PFSK-1 (cell line): Measurements from ENCODE around the gene HDGFL2.

Experiments
- FOXP2 ChIP-seq: optimal IDR thresholded peaks from 2 replicates; pipeline ENCODE3; 2011; ENCODE audit warnings: borderline replicate concordance, control low read depth, inconsistent platforms; ENCODE audit not compliant: insufficient read depth; ENCODE audit errors: extremely low read length, extremely low read depth
- POLR2AphosphoS5 ChIP-seq: IDR thresholded peaks from 2 replicates; pipeline ENCODE4 v1.6.1; 2012; ENCODE audit warnings: low read depth, mild to moderate bottlenecking, control low read depth, low read length, moderate library complexity
- SIN3A ChIP-seq: IDR thresholded peaks from 2 replicates; pipeline ENCODE4 v1.6.1; 2012; ENCODE audit warnings: mild to moderate bottlenecking, low read length, moderate library complexity, borderline replicate concordance; ENCODE audit not compliant: insufficient read depth
- TAF1 ChIP-seq: IDR thresholded peaks from 2 replicates; pipeline ENCODE4 v1.6.1; 2012; ENCODE audit warnings: low read length, control low read depth, borderline replicate concordance; ENCODE audit not compliant: insufficient read depth
- TF ChIP-seq, protein P1 (sequence below), 2 experiments: IDR thresholded peaks; 2 replicates each; pipeline versions ENCODE4 v1.6.1 to v1.8.0; 2011 to 2012; ENCODE audit warnings: low read depth in 2 of 2, low read length in 2 of 2, control low read depth in 1 of 2, inconsistent platforms in 1 of 2, mild to moderate bottlenecking in 1 of 2, moderate library complexity in 1 of 2; ENCODE audit not compliant: insufficient read depth in 1 of 2

HDGFL2 gene

DNA sequence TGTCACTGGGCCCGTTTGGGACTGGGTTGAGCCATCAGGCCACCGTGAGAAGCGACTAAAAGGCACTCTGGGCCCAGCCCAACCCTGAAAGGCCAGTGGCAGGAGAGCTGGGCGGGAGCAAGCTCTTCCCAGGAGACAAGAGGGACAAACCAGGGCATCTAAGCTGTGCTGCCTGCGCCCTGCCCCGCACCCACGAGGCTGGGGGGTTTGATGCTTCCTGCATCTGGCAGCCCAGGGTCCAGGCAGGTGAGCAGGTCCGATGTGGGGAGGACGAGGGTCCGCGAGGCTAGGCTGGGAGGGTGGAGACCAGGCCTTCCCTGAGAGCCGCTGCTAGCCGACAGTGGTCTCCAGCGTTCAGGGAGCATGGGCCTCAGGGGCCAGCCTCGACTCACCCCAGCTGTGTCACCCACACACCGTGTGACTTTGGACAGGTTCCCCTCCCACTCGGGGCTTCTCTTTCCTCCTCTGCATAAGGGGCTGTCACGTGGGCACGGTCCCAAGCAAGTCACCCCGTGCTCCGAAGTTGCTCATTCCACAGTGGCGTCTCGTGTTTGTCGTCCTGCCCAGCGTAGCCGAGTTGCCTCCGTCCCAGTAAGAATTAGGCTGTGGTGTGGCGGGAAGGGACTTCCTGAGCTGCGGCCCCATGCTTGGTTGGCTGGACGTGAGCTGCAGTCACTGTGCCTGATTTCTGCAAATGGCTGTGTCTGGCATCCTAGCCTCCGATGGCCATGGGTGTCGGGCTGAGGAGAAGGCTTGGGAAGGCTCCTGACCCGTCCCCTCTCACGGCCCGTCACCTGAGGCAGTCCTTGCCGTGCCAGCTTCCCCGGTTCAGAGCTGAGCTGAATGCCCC lies 30.4 kb downstream of the HDGFL2 start:
- TF ChIP-seq, protein P1, sequence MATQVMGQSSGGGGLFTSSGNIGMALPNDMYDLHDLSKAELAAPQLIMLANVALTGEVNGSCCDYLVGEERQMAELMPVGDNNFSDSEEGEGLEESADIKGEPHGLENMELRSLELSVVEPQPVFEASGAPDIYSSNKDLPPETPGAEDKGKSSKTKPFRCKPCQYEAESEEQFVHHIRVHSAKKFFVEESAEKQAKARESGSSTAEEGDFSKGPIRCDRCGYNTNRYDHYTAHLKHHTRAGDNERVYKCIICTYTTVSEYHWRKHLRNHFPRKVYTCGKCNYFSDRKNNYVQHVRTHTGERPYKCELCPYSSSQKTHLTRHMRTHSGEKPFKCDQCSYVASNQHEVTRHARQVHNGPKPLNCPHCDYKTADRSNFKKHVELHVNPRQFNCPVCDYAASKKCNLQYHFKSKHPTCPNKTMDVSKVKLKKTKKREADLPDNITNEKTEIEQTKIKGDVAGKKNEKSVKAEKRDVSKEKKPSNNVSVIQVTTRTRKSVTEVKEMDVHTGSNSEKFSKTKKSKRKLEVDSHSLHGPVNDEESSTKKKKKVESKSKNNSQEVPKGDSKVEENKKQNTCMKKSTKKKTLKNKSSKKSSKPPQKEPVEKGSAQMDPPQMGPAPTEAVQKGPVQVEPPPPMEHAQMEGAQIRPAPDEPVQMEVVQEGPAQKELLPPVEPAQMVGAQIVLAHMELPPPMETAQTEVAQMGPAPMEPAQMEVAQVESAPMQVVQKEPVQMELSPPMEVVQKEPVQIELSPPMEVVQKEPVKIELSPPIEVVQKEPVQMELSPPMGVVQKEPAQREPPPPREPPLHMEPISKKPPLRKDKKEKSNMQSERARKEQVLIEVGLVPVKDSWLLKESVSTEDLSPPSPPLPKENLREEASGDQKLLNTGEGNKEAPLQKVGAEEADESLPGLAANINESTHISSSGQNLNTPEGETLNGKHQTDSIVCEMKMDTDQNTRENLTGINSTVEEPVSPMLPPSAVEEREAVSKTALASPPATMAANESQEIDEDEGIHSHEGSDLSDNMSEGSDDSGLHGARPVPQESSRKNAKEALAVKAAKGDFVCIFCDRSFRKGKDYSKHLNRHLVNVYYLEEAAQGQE (IDR thresholded peaks at IDR 0.05; ENCODE audit: insufficient read depth in 1 of 2, low read depth in 2 of 2, low read length in 2 of 2), result no peak
- no peak for TF ChIP-seq TAF1
- no peak for TF ChIP-seq POLR2AphosphoS5
- no peak for TF ChIP-seq FOXP2
- TF ChIP-seq SIN3A, result no peak

DNA sequence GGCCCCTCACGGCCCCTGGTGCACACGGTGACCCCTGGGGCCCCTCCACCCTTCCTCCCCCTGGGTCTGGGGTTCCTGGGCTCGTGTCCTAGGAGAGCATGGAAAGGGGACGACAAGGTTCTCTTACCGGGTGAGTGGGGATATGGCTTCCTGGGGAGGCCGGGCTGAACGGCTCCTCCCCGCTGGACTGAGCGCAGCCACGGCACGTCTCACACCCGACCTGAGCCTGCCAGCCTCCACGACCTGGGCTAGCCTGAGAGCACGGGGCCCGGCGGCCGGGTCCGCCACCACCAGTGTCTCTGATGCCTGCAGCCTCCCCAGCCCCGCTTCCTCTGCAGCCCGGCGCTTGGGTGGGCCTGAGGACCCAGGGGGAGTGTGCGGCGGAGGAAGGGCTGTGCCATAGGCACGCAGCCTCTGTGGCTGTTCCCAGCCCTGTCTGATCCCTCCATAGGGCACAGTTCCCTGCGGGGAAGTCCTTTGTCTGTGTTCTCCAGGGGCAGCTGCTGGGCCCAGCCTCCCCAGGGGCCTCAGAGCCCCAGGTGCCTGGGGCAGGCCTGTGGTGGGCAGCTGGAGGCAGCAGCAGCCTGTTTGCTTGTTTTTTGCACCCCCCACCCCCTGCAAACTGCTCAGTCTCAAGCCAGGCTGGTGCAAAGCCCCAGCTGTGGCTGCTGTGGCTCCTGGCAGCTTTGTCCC lies 31.2 kb downstream of the HDGFL2 start:
- no peak for TF ChIP-seq SIN3A
- no peak for TF ChIP-seq TAF1
- TF ChIP-seq, protein P1 (IDR thresholded peaks at IDR 0.05; ENCODE audit: insufficient read depth in 1 of 2, low read depth in 2 of 2, low read length in 2 of 2), result no peak
- no peak for TF ChIP-seq FOXP2
- no peak for TF ChIP-seq POLR2AphosphoS5

DNA sequence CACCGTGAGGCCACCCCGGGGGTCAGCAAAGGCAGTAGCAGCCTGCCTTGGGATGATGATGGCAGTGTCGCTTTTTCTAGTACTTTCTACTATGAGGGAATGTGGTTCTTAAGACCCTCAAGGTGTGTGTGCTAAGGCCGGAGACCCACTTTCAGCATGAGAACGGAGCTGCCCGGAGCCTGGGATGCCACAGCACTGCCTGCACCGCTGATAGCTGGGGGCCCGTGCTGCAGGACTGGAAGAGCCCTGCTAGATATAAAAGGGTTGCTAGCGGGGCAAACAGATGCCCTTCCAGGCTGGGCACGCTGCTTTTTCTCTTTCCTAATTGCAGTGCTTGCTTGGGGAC lies 31.7 kb downstream of the HDGFL2 start:
- TF ChIP-seq POLR2AphosphoS5 (no peak), SIN3A (no peak), TAF1 (no peak), FOXP2 (no peak)
- TF ChIP-seq, protein P1 (IDR thresholded peaks at IDR 0.05; ENCODE audit: insufficient read depth in 1 of 2, low read depth in 2 of 2, low read length in 2 of 2), result no peak

DNA sequence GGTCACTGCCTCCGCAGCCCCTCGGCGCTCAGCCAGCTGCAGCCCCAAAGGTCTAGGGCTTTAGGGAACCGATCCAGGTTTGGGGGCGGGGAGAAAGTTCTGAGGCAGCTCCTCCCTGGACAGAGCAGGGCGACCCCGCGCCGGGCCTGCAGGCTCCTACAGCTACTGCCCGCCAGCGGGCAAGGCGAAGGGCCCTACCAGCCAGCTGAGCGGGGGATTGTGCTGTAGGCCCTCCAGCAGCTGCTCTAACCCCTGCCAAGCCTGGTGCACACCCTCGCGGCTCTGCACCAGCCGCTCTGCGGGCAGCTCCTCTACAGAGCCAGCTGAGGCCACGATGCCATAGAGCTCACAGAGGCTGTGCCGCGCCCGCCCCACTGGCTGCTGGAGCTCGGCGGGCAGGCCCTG lies 32.2 kb downstream of the HDGFL2 start:
- TF ChIP-seq, protein P1 (IDR thresholded peaks at IDR 0.05; ENCODE audit: insufficient read depth in 1 of 2, low read depth in 2 of 2, low read length in 2 of 2), result no peak
- TF ChIP-seq FOXP2 (no peak), SIN3A (no peak)
